CD4-positive, alpha-beta T cell treated with Interleukin-6 at 100 ng/mL for 8 hours (primary cell): ENCODE measurements around the gene S100A4.

Experiments used
- DNase-seq: peaks from one replicate; pipeline ENCODE4 v3.0.0-alpha.2; 2020; ENCODE audit warnings: mixed read lengths, low spot score

The S100A4 gene

GRCh38 chr1:153547560-153548551 lies 2.2 kb upstream of the S100A4 start:
- no peak for DNase-seq

- DNase-seq, result no peak
Measured at GRCh38 chr1:153546796-153547559, 1.4 kb upstream of the S100A4 start.

GRCh38 chr1:153546371-153546770 lies 765 bp upstream of the S100A4 start:
- no peak for DNase-seq

GRCh38 chr1:153544453-153545066 lies 1.0 kb downstream of the S100A4 start:
- no peak for DNase-seq

- no peak for DNase-seq
Measured at GRCh38 chr1:153543736-153544135, 1.9 kb downstream of the S100A4 start.

- no peak for DNase-seq
Measured at GRCh38 chr1:153542956-153543711, 2.5 kb downstream of the S100A4 start.

- no peak for DNase-seq
Measured at GRCh38 chr1:153541641-153542590, 3.7 kb downstream of the S100A4 start.

GRCh38 chr1:153540394-153541361 lies 4.9 kb downstream of the S100A4 start, which contains the start of gene S100A5:
Gene S100A5 (minus strand): TSS chr1:153540934. CDS start chr1:153540191, 743 bp downstream.
- DNase-seq, result peak; percentile 80

- no peak for DNase-seq
Measured at GRCh38 chr1:153539395-153540093, 6.1 kb downstream of the S100A4 start.

GRCh38 chr1:153538315-153538821 lies 7.2 kb downstream of the S100A4 start:
- DNase-seq, result no peak

- no peak for DNase-seq
Measured at GRCh38 chr1:153537376-153537730, 8.3 kb downstream of the S100A4 start.

GRCh38 chr1:153536671-153537375 lies 8.8 kb downstream of the S100A4 start:
- DNase-seq, result no peak

- peak; percentile 82 for DNase-seq
Measured at GRCh38 chr1:153536012-153536670, 9.5 kb downstream of the S100A4 start.

- DNase-seq, result peak; percentile 50
Measured at GRCh38 chr1:153535242-153536011, 10.2 kb downstream of the S100A4 start, which contains the start of gene S100A6. Gene S100A6 (minus strand): TSS chr1:153535991. CDS start chr1:153535339, 652 bp downstream.

- DNase-seq, result no peak
Measured at GRCh38 chr1:153534925-153535241, 10.7 kb downstream of the S100A4 start.

GRCh38 chr1:153534226-153534924 lies 11.2 kb downstream of the S100A4 start:
- DNase-seq, result no peak
